ENCODE data around the gene VSTM2B. TPM values are rescaled to one million over a fixed set of nuclear protein-coding genes. Genes with fewer than 3 reads are reported as not detected.

VSTM2B gene
- total and polyA plus RNA-seq, 2 experiments from 2014 or later: 0.47 to 1.1 TPM

- H3K27me3 ChIP-seq: peaks cover 40% of the 10 kb centered on the region
Measured at GRCh38 chr19:29519146-29519545, 6.6 kb upstream of the VSTM2B start.

GRCh38 chr19:29519931-29520330, 5.9 kb upstream of the VSTM2B start:
- H4K20me1 ChIP-seq (ENCODE audit: insufficient read depth, poor library complexity, severe bottlenecking): no peaks in the 10 kb centered on the region
- 86% methylated on average over 8 of the region's 8 CpGs for WGBS (ENCODE audit: low lambda C conversion rate, missing lambda C conversion rate)
- H2AFZ ChIP-seq: no peak overlapping the region

More at GRCh38 chr19:29519146-29519545, 6.6 kb upstream of the VSTM2B start:
- H4K20me1 ChIP-seq (ENCODE audit: insufficient read depth, poor library complexity, severe bottlenecking): no peaks in the 10 kb centered on the region
- no peaks in the 10 kb centered on the region for H3K9me2 ChIP-seq (replicated peaks; ENCODE audit: insufficient read depth)
- no peak for DNase-seq (ENCODE audit: low spot score)
- H3K4me1 ChIP-seq (ENCODE audit: insufficient read depth): no peaks in the 10 kb centered on the region
- no peak overlapping the region for H3K4me3 ChIP-seq
- H3K27ac ChIP-seq: no peak overlapping the region
- H3K36me3 ChIP-seq (replicated peaks; ENCODE audit: insufficient read depth, low read depth): no peaks in the 10 kb centered on the region
- 69% methylated on average over 5 of the region's 5 CpGs for WGBS (ENCODE audit: low lambda C conversion rate, missing lambda C conversion rate)
- H3K9me3 ChIP-seq (ENCODE audit: low read depth): no peaks in the 10 kb centered on the region
- no peak overlapping the region for H3K4me2 ChIP-seq
- H3K79me2 ChIP-seq: no peaks in the 10 kb centered on the region
- TF ChIP-seq EZH2 (IDR thresholded peaks at IDR 0.05; ENCODE audit: borderline replicate concordance) (no peak), CTCF (IDR thresholded peaks at IDR 0.05; ENCODE audit: poor library complexity) (no peak), EZH2phosphoT487 (IDR thresholded peaks at IDR 0.05; ENCODE audit: low read depth, severe bottlenecking, unreplicated experiment) (no peak)
- H2AFZ ChIP-seq: no peak overlapping the region

GRCh38 chr19:29520390-29520789, 5.4 kb upstream of the VSTM2B start:
- Histone ChIP-seq H3K4me3 (no peak overlapping the region), H3K27me3 (peaks cover 50% of the 10 kb centered on the region), H3K9me2 (replicated peaks; ENCODE audit: insufficient read depth) (no peaks in the 10 kb centered on the region), H3K36me3 (replicated peaks; ENCODE audit: insufficient read depth, low read depth) (no peaks in the 10 kb centered on the region), H3K79me2 (no peaks in the 10 kb centered on the region), H2AFZ (no peak overlapping the region), H3K27ac (no peak overlapping the region), H4K20me1 (ENCODE audit: insufficient read depth, poor library complexity, severe bottlenecking) (no peaks in the 10 kb centered on the region), H3K9me3 (ENCODE audit: low read depth) (no peaks in the 10 kb centered on the region), H3K4me2 (no peak overlapping the region), H3K4me1 (ENCODE audit: insufficient read depth) (no peaks in the 10 kb centered on the region)
- no peak for TF ChIP-seq CTCF (IDR thresholded peaks at IDR 0.05; ENCODE audit: poor library complexity)
- no peak for TF ChIP-seq EZH2phosphoT487 (IDR thresholded peaks at IDR 0.05; ENCODE audit: low read depth, severe bottlenecking, unreplicated experiment)
- no peak for TF ChIP-seq EZH2 (IDR thresholded peaks at IDR 0.05; ENCODE audit: borderline replicate concordance)
- DNase-seq (ENCODE audit: low spot score): no peak
- 79% methylated on average over 7 of the region's 7 CpGs for WGBS (ENCODE audit: low lambda C conversion rate, missing lambda C conversion rate)

More at GRCh38 chr19:29519931-29520330, 5.9 kb upstream of the VSTM2B start:
- Histone ChIP-seq H3K4me2 (no peak overlapping the region), H3K27ac (no peak overlapping the region), H3K4me1 (ENCODE audit: insufficient read depth) (no peaks in the 10 kb centered on the region), H3K9me2 (replicated peaks; ENCODE audit: insufficient read depth) (no peaks in the 10 kb centered on the region), H3K4me3 (no peak overlapping the region), H3K79me2 (no peaks in the 10 kb centered on the region), H3K27me3 (peaks cover 48% of the 10 kb centered on the region), H3K36me3 (replicated peaks; ENCODE audit: insufficient read depth, low read depth) (no peaks in the 10 kb centered on the region), H3K9me3 (ENCODE audit: low read depth) (no peaks in the 10 kb centered on the region)
- DNase-seq (ENCODE audit: low spot score): no peak
- TF ChIP-seq CTCF (IDR thresholded peaks at IDR 0.05; ENCODE audit: poor library complexity) (no peak), EZH2phosphoT487 (IDR thresholded peaks at IDR 0.05; ENCODE audit: low read depth, severe bottlenecking, unreplicated experiment) (no peak), EZH2 (IDR thresholded peaks at IDR 0.05; ENCODE audit: borderline replicate concordance) (no peak)
